Tibial nerve (tissue), 4 donors: ENCODE data around the gene TRDMT1. TPM values are rescaled to one million over a fixed set of nuclear protein-coding genes. Genes with fewer than 3 reads are reported as not detected.

Source experiments
- DNase-seq, 2 donors: peaks; one replicate each; pipeline ENCODE4 v3.0.0-alpha.2; 2019; ENCODE audit warnings: low spot score in 2 of 2
- H3K27ac ChIP-seq, 4 donors: fragments of 200-600 bp; sonication (generic) in 3 of 4; one replicate each; pipeline ENCODE4 v1.5.1; 2017 to 2019; ENCODE audit warnings: mild to moderate bottlenecking in 1 of 4
- H3K27me3 ChIP-seq, 2 donors: fragments of 200-600 bp; sonication (generic) in 1 of 2; one replicate each; pipeline versions ENCODE4 v1.5.1 to v1.6.0; 2017 to 2019
- H3K36me3 ChIP-seq, 3 donors: fragments of 200-600 bp; sonication (generic); one replicate each; pipeline ENCODE4 v1.5.1; 2018 to 2019
- H3K4me1 ChIP-seq, 4 donors: fragments of 200-600 bp; sonication (generic) in 3 of 4; one replicate each; pipeline ENCODE4 v1.5.1; 2017 to 2019
- H3K4me3 ChIP-seq, 4 donors: fragments of 200-600 bp; sonication (generic) in 3 of 4; one replicate each; pipeline ENCODE4 v1.5.1; 2017 to 2019; ENCODE audit warnings: mild to moderate bottlenecking in 1 of 4, moderate library complexity in 1 of 4
- H3K9me3 ChIP-seq, 4 donors: fragments of 200-600 bp; sonication (generic) in 3 of 4; one replicate each; pipeline ENCODE4 v1.5.1; 2017 to 2019
- CTCF ChIP-seq, 5 experiments: fragments of 200-600 bp in 3 of 5; fragments of 450-650 bp in 2 of 5; sonication (generic) in 3 of 5; IDR thresholded peaks; one replicate each; pipeline ENCODE4 v1.5.1; 2016 to 2019; ENCODE audit warnings: antibody characterized with exemption in 5 of 5, mild to moderate bottlenecking in 3 of 5, moderate library complexity in 2 of 5
- EP300 ChIP-seq, 2 donors: sonication (generic); formaldehyde crosslinking; IDR thresholded peaks; one replicate each; pipeline ENCODE4 v1.6.1; 2017; ENCODE audit warnings: antibody characterized with exemption in 2 of 2, mild to moderate bottlenecking in 1 of 2
- POLR2A ChIP-seq, 2 donors: fragments of 450-650 bp; IDR thresholded peaks; one replicate each; pipeline ENCODE4 v1.6.1; 2017; ENCODE audit warnings: antibody characterized with exemption in 2 of 2, mild to moderate bottlenecking in 2 of 2, moderate library complexity in 2 of 2
- WGBS, 2 donors: methylation state at CpG; one replicate each; pipeline ENCODE4 v1.1.5; 2018; 5-methylcytosine and 5-hydroxymethylcytosine counted together
- total RNA-seq, 4 donors: library from RNA; depleted of rRNA; stranded (reverse); fragments of >200 nt; gene quantifications; one replicate each; pipeline ENCODE4 v1.1.0, GENCODE V29; 2016

Gene TRDMT1
- total RNA-seq, 4 donors from 2014 or later = 12.9 to 17.5 (median 16.0) TPM

DNA sequence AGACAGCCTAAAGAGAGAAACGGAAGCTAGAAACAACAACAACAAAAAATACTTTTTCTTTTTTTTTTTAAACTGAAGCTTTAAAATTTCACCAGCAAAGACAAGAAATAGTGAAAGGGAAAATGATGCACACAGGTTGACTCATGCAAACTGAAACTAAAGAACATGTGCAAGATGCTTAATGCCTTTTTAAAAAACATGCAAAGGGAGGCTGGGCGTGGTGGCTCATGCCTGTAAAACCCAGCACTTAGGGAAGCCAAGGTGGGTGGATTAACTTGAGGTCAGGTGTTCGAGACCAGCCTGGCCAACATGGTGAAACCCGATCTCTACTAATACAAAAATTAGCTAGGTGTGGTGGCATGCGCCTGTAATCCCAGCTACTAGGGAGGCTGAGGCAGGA is 56.7 kb downstream of the TRDMT1 start:
- H3K4me1 ChIP-seq = peaks cover 0 to 20% (median 0%) of the 10 kb centered on the region in 4 donors
- H3K36me3 ChIP-seq = no peaks in the 10 kb centered on the region
- DNase-seq = no peak
- no peaks in the 10 kb centered on the region for H3K27me3 ChIP-seq
- 86 to 93% methylated on average over 5 of the region's 5 CpGs for WGBS, 2 donors
- H3K4me3 ChIP-seq = no peak overlapping the region
- no peak for TF ChIP-seq CTCF (IDR thresholded peaks at IDR 0.05)
- no peak for TF ChIP-seq EP300 (IDR thresholded peaks at IDR 0.05)
- TF ChIP-seq POLR2A (IDR thresholded peaks at IDR 0.05) = no peak
- H3K9me3 ChIP-seq = no peaks in the 10 kb centered on the region
- H3K27ac ChIP-seq = no peak overlapping the region

GRCh38 chr10:17144032-17144431 is 57.4 kb downstream of the TRDMT1 start:
- no peak for TF ChIP-seq EP300 (IDR thresholded peaks at IDR 0.05)
- TF ChIP-seq POLR2A (IDR thresholded peaks at IDR 0.05) = no peak
- no peak for TF ChIP-seq CTCF (IDR thresholded peaks at IDR 0.05)
- H3K27ac ChIP-seq = no peak overlapping the region
- peaks cover 0 to 24% (median 0%) of the 10 kb centered on the region in 4 donors for H3K4me1 ChIP-seq
- WGBS, 2 donors = 96 to 100% methylated on average over 2 of the region's 2 CpGs
- DNase-seq = no peak
- no peak overlapping the region for H3K4me3 ChIP-seq
- H3K9me3 ChIP-seq = no peaks in the 10 kb centered on the region
- H3K27me3 ChIP-seq = no peaks in the 10 kb centered on the region
- H3K36me3 ChIP-seq = no peaks in the 10 kb centered on the region

DNA sequence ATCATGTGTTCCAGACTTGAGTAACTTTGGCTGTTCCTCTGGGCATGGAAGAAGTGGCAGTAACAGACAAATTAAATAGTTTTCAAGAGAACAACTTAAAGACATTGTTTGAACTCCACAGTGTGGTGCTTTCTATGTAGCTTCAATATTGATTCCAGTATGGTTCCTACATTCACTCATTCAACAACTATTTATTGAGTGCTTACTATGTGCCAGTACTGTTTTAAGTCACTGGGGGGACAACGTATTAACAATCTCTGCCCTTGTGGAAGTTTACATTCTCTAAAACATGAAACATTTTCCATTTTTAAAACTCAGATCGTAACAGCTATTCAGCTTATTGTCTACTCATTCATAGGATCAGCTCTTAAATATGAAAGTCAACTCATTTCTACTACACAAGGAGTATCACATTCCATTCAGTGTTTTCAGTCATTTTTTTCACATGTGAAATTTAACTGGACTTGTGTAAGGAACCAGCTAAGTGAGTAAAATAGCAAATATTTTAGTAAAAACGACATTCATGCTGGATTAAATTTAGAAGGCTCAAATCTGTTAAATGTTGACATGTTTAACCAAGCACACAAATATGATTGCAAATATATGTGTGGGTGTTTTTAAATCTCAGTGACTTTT is 58.3 kb downstream of the TRDMT1 start:
- WGBS, 2 donors = 54 to 56% methylated on average over 3 of the region's 3 CpGs
- Histone ChIP-seq H3K27me3 (no peaks in the 10 kb centered on the region), H3K9me3 (no peaks in the 10 kb centered on the region), H3K27ac (no peak overlapping the region), H3K4me1 (peaks cover 0 to 26% (median 0%) of the 10 kb centered on the region in 4 donors), H3K4me3 (no peak overlapping the region), H3K36me3 (no peaks in the 10 kb centered on the region)
- no peak for DNase-seq
- TF ChIP-seq CTCF (IDR thresholded peaks at IDR 0.05) (no peak), POLR2A (IDR thresholded peaks at IDR 0.05) (no peak), EP300 (IDR thresholded peaks at IDR 0.05) (no peak)

DNA sequence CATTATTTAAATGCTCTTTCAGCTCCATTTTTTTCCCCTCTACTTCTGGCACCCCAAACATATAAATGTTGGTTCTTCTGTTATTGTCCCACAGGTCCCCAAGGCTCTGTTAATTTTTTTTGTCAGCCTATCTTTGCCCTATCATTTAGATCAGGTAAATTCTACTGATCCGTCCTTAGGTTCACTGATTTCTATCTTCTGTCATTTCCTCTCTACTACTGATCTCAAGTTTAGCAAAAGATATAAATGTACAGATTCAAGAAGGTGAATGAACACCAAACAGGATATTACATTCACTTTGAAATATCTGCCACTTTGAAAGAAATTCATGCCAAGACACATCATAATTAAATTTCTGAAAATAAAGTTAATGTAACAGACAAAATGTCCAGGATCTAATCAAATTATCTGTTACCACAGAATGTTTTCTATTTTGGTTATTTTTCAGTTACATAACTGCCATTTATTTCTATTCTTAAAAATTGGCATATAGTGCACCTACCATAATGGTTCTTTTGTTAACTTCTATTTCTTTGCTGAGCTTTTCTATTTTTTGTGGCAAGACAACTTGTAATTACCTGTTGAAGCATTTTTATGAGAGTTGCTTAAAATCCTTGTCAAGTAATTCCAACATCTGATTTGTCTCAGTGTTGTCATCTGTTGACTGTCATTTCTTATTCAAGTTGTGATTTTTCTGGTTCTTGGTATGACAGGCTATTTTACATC is 59.8 kb downstream of the TRDMT1 start:
- H3K27ac ChIP-seq = no peak overlapping the region
- no peak for DNase-seq
- TF ChIP-seq CTCF (IDR thresholded peaks at IDR 0.05) (no peak), POLR2A (IDR thresholded peaks at IDR 0.05) (no peak), EP300 (IDR thresholded peaks at IDR 0.05) (no peak)
- H3K4me1 ChIP-seq = peaks cover 0 to 25% (median 0%) of the 10 kb centered on the region in 4 donors
- H3K36me3 ChIP-seq = no peaks in the 10 kb centered on the region
- H3K9me3 ChIP-seq = no peaks in the 10 kb centered on the region
- H3K4me3 ChIP-seq = no peak overlapping the region
- WGBS, 2 donors = 95 to 97% methylated on average over 1 of the region's 1 CpG
- H3K27me3 ChIP-seq = no peaks in the 10 kb centered on the region

- Histone ChIP-seq H3K27me3 (no peaks in the 10 kb centered on the region), H3K9me3 (no peaks in the 10 kb centered on the region), H3K4me1 (peaks cover 0 to 25% (median 0%) of the 10 kb centered on the region in 4 donors), H3K36me3 (no peaks in the 10 kb centered on the region), H3K4me3 (no peak overlapping the region), H3K27ac (no peak overlapping the region)
- TF ChIP-seq POLR2A (IDR thresholded peaks at IDR 0.05) (no peak), CTCF (IDR thresholded peaks at IDR 0.05) (no peak), EP300 (IDR thresholded peaks at IDR 0.05) (no peak)
- no peak for DNase-seq
Observed at GRCh38 chr10:17140386-17140761, 61.1 kb downstream of the TRDMT1 start.
